ENCODE results near the gene BCAT1. TPM values are rescaled to one million over a fixed set of nuclear protein-coding genes. Genes with fewer than 3 reads are reported as not detected.

BCAT1 gene
- total RNA-seq, 1 experiment from 2014 or later, result 5.8 TPM

DNA sequence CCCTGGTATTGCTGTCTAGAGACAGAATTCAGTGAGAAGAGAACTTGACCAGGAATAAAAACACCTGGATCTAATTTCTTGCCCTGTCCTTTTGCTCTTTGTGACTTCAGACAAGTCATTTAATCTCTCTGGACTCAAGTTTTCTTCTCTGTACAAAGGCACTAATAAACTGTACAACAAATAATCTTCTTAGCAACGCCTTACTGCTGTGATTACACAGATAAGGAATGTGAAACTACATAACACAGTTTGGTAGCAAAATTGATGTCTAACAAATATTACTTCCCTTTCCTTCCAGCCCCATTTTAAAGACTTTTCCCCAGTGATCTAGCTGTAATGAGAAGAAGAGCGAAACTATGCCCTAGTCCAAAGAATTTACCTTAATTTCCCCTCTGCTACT, 69.3 kb downstream of the BCAT1 start:
- H3K27me3 ChIP-seq (ENCODE audit: control insufficient read depth, insufficient read depth, low read length), result no peaks in the 10 kb centered on the region
- H3K9me3 ChIP-seq (ENCODE audit: control insufficient read depth, insufficient read depth, low read depth, low read length), result no peaks in the 10 kb centered on the region
- intact Hi-C loops (cut with micrococcal nuclease; ENCODE audit: unreplicated experiment), result no loop called here
- no peak overlapping the region for H3K4me3 ChIP-seq (ENCODE audit: low read depth in 2 of 2, low read length in 2 of 2)
- POLR2A ChIA-PET, result no interaction called here
- no peak for TF ChIP-seq SIN3A (IDR thresholded peaks at IDR 0.05; ENCODE audit: borderline replicate concordance, insufficient read depth, low read depth, low read length)
- TF ChIP-seq, protein P1, sequence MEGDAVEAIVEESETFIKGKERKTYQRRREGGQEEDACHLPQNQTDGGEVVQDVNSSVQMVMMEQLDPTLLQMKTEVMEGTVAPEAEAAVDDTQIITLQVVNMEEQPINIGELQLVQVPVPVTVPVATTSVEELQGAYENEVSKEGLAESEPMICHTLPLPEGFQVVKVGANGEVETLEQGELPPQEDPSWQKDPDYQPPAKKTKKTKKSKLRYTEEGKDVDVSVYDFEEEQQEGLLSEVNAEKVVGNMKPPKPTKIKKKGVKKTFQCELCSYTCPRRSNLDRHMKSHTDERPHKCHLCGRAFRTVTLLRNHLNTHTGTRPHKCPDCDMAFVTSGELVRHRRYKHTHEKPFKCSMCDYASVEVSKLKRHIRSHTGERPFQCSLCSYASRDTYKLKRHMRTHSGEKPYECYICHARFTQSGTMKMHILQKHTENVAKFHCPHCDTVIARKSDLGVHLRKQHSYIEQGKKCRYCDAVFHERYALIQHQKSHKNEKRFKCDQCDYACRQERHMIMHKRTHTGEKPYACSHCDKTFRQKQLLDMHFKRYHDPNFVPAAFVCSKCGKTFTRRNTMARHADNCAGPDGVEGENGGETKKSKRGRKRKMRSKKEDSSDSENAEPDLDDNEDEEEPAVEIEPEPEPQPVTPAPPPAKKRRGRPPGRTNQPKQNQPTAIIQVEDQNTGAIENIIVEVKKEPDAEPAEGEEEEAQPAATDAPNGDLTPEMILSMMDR (IDR thresholded peaks at IDR 0.05), result no peak
- TF ChIP-seq, protein P2, sequence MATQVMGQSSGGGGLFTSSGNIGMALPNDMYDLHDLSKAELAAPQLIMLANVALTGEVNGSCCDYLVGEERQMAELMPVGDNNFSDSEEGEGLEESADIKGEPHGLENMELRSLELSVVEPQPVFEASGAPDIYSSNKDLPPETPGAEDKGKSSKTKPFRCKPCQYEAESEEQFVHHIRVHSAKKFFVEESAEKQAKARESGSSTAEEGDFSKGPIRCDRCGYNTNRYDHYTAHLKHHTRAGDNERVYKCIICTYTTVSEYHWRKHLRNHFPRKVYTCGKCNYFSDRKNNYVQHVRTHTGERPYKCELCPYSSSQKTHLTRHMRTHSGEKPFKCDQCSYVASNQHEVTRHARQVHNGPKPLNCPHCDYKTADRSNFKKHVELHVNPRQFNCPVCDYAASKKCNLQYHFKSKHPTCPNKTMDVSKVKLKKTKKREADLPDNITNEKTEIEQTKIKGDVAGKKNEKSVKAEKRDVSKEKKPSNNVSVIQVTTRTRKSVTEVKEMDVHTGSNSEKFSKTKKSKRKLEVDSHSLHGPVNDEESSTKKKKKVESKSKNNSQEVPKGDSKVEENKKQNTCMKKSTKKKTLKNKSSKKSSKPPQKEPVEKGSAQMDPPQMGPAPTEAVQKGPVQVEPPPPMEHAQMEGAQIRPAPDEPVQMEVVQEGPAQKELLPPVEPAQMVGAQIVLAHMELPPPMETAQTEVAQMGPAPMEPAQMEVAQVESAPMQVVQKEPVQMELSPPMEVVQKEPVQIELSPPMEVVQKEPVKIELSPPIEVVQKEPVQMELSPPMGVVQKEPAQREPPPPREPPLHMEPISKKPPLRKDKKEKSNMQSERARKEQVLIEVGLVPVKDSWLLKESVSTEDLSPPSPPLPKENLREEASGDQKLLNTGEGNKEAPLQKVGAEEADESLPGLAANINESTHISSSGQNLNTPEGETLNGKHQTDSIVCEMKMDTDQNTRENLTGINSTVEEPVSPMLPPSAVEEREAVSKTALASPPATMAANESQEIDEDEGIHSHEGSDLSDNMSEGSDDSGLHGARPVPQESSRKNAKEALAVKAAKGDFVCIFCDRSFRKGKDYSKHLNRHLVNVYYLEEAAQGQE (IDR thresholded peaks at IDR 0.05; ENCODE audit: insufficient read depth in 1 of 2, low read depth in 2 of 2, low read length in 1 of 2), result no peak
- TF ChIP-seq TCF7L2 (IDR thresholded peaks at IDR 0.05; ENCODE audit: low read depth, low read length), result no peak
- no peak for TF ChIP-seq POLR2AphosphoS5 (IDR thresholded peaks at IDR 0.05; ENCODE audit: low read depth, low read length)
- in situ Hi-C loops (cut with HindIII; ENCODE audit: low pct_unique_long_range_greater_than_20kb, low sequenced_read_pairs), result no loop called here
- ATAC-seq (no peak), DNase-seq (ENCODE audit: low read depth, low spot score) (no peak)
- CTCF ChIA-PET, result no interaction called here
- H3K36me3 ChIP-seq (ENCODE audit: control insufficient read depth, insufficient read depth, low read length), result no peaks in the 10 kb centered on the region
- no TSS peak for BruUV-seq (replicated peaks)
- no peak overlapping the region for H3K27ac ChIP-seq (ENCODE audit: low read length)
- no peaks in the 10 kb centered on the region for H3K4me1 ChIP-seq (ENCODE audit: control insufficient read depth, insufficient read depth, low read length)

DNA sequence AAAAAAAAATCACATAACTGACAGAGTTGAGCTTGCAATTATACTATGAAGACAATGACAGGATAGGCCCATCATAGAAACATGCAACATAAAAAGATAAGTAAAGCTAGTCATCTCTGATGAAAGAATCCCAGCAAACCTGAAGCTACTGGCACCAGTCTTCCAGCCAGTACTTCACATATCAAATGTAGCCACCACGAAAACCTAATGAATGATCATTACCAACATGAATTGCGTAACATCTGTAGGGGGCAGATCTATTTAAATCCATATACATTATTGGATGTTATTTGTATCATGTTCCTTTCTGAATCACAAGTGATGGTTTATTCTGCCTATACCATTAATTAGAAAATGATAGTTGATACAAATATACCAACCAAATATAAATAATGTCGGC, 73.9 kb downstream of the BCAT1 start:
- Histone ChIP-seq H3K9me3 (ENCODE audit: control insufficient read depth, insufficient read depth, low read depth, low read length) (no peaks in the 10 kb centered on the region), H3K36me3 (ENCODE audit: control insufficient read depth, insufficient read depth, low read length) (no peaks in the 10 kb centered on the region), H3K27ac (ENCODE audit: low read length) (no peak overlapping the region), H3K4me1 (ENCODE audit: control insufficient read depth, insufficient read depth, low read length) (no peaks in the 10 kb centered on the region), H3K4me3 (ENCODE audit: low read depth in 2 of 2, low read length in 2 of 2) (no peak overlapping the region), H3K27me3 (ENCODE audit: control insufficient read depth, insufficient read depth, low read length) (no peaks in the 10 kb centered on the region)
- CTCF ChIA-PET, result no interaction called here
- no peak for ATAC-seq
- POLR2A ChIA-PET, result no interaction called here
- BruUV-seq (replicated peaks), result no TSS peak
- no peak for DNase-seq (ENCODE audit: low read depth, low spot score)
- intact Hi-C loops (cut with micrococcal nuclease; ENCODE audit: unreplicated experiment), result no loop called here
- TF ChIP-seq, protein P1 (IDR thresholded peaks at IDR 0.05), result no peak
- in situ Hi-C loops (cut with HindIII; ENCODE audit: low pct_unique_long_range_greater_than_20kb, low sequenced_read_pairs), result no loop called here

DNA sequence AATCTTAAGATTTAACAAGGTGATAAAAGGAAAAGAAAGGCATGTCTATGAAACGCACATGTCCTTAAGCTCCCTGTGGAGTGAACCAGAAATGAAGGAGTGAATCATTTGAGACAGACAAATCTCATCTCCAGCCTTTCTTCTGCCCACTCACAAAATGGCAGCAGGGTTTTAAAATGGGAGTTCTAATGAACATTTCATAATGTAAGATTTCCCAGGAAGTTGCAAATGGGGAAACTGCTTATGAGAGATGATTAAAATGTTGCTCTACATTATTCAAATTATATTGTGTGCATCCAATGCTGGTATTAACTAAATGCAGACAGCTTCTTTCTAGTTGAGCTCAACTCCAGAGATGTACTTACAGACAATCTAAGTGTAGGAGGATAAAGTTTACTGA, 76.7 kb downstream of the BCAT1 start:
- intact Hi-C loops (cut with micrococcal nuclease; ENCODE audit: unreplicated experiment), result no loop called here
- no peak for TF ChIP-seq POLR2AphosphoS5 (IDR thresholded peaks at IDR 0.05; ENCODE audit: low read depth, low read length)
- TF ChIP-seq, protein P2 (IDR thresholded peaks at IDR 0.05; ENCODE audit: insufficient read depth in 1 of 2, low read depth in 2 of 2, low read length in 1 of 2), result no peak
- TF ChIP-seq, protein P1 (IDR thresholded peaks at IDR 0.05), result no peak
- TF ChIP-seq TCF7L2 (IDR thresholded peaks at IDR 0.05; ENCODE audit: low read depth, low read length), result no peak
- no peak for TF ChIP-seq SIN3A (IDR thresholded peaks at IDR 0.05; ENCODE audit: borderline replicate concordance, insufficient read depth, low read depth, low read length)
- in situ Hi-C loops (cut with HindIII; ENCODE audit: low pct_unique_long_range_greater_than_20kb, low sequenced_read_pairs), result no loop called here
- no peak for DNase-seq (ENCODE audit: low read depth, low spot score)
- Histone ChIP-seq H3K9me3 (ENCODE audit: control insufficient read depth, insufficient read depth, low read depth, low read length) (no peaks in the 10 kb centered on the region), H3K27me3 (ENCODE audit: control insufficient read depth, insufficient read depth, low read length) (no peaks in the 10 kb centered on the region), H3K4me3 (ENCODE audit: low read depth in 2 of 2, low read length in 2 of 2) (no peak overlapping the region), H3K4me1 (ENCODE audit: control insufficient read depth, insufficient read depth, low read length) (no peaks in the 10 kb centered on the region), H3K36me3 (ENCODE audit: control insufficient read depth, insufficient read depth, low read length) (no peaks in the 10 kb centered on the region), H3K27ac (ENCODE audit: low read length) (no peak overlapping the region)
- CTCF ChIA-PET, result no interaction called here
- ATAC-seq, result no peak
- POLR2A ChIA-PET, result no interaction called here
- BruUV-seq (replicated peaks), result no TSS peak
